HEK293 (cell line): ENCODE data around the gene RO60.
A peak's percentile ranks its signal among the peaks of the same experiment; 100 is the strongest.

Source experiments
- CTCF ChIA-PET: fragments of 350-600 bp; formaldehyde crosslinking; extraction: SDS; loops from one replicate; lab custom pipeline; 2021; ENCODE audit warnings: antibody characterized with exemption; lab: Yijun Ruan, JAX
- POLR2A ChIA-PET: fragments of 300-600 bp; formaldehyde crosslinking; extraction: SDS; loops from one replicate; lab custom pipeline; 2020; ENCODE audit warnings: antibody characterized with exemption, inconsistent platforms; lab: Yijun Ruan, JAX
- H3K27ac ChIP-seq: fragments of 200-500 bp; sonication (Bioruptor generic); 2 replicates; pipeline ENCODE4 v1.5.1; 2014; ENCODE audit warnings: low read depth, low read length, control low read depth, inconsistent platforms; ENCODE audit errors: extremely low read depth
- H3K36me3 ChIP-seq, 2 experiments: fragments of 200-500 bp in 1 of 2; sonication (Bioruptor generic) in 1 of 2; 1 replicate in 1 of 2; 2 replicates in 1 of 2; pipeline ENCODE4 v1.5.1; 2014 to 2017; ENCODE audit warnings: inconsistent platforms in 2 of 2, low read length in 2 of 2; ENCODE audit not compliant: control insufficient read depth in 2 of 2, insufficient read depth in 1 of 2
- H3K4me1 ChIP-seq: fragments of 200-500 bp; sonication (Bioruptor generic); 2 replicates; pipeline ENCODE4 v1.5.1; 2014; ENCODE audit warnings: mild to moderate bottlenecking, low read length, inconsistent platforms; ENCODE audit not compliant: control insufficient read depth, insufficient read depth
- H3K4me3 ChIP-seq: 2 replicates; pipeline ENCODE4 v1.5.1; 2011; ENCODE audit warnings: low read depth, mild to moderate bottlenecking, control low read depth, low read length, moderate library complexity
- H3K9me3 ChIP-seq: fragments of 200-500 bp; sonication (Bioruptor generic); 2 replicates; pipeline ENCODE4 v1.5.1; 2014; ENCODE audit warnings: low read depth, low read length, inconsistent platforms; ENCODE audit not compliant: control insufficient read depth, insufficient read depth
- CTCF ChIP-seq: fragments of 450-650 bp; formaldehyde crosslinking; IDR thresholded peaks from 2 replicates; pipeline ENCODE4 v1.5.1; 2016; ENCODE audit warnings: missing biosample characterization, missing genetic modification characterization
- IKZF3 ChIP-seq: fragments of 450-650 bp; IDR thresholded peaks from 2 replicates; pipeline ENCODE4 v1.5.0; 2018; ENCODE audit warnings: missing biosample characterization, mild to moderate bottlenecking, missing genetic modification characterization, moderate library complexity
- KLF10 ChIP-seq: fragments of 450-650 bp; IDR thresholded peaks from 2 replicates; pipeline ENCODE4 v1.5.1; 2018; ENCODE audit warnings: missing biosample characterization, mild to moderate bottlenecking, missing genetic modification characterization
- KLF17 ChIP-seq: fragments of 450-650 bp; formaldehyde crosslinking; IDR thresholded peaks from 2 replicates; pipeline ENCODE4 v1.5.1; 2016; ENCODE audit warnings: missing biosample characterization, missing genetic modification characterization
- ZBTB48 ChIP-seq: fragments of 450-650 bp; formaldehyde crosslinking; IDR thresholded peaks from 2 replicates; pipeline ENCODE4 v1.5.1; 2016; ENCODE audit warnings: missing biosample characterization, missing genetic modification characterization
- ZNF10 ChIP-seq: fragments of 450-650 bp; formaldehyde crosslinking; IDR thresholded peaks from 2 replicates; pipeline ENCODE4 v1.5.1; 2017; ENCODE audit warnings: missing biosample characterization, missing genetic modification characterization
- ZNF157 ChIP-seq: fragments of 450-650 bp; formaldehyde crosslinking; IDR thresholded peaks from 2 replicates; pipeline ENCODE4 v1.5.1; 2016; ENCODE audit warnings: missing biosample characterization, missing genetic modification characterization
- ZNF221 ChIP-seq: fragments of 450-650 bp; formaldehyde crosslinking; IDR thresholded peaks from 2 replicates; pipeline ENCODE4 v1.5.1; 2017; ENCODE audit warnings: missing biosample characterization, missing genetic modification characterization, borderline replicate concordance
- ZNF280C ChIP-seq: fragments of 450-650 bp; formaldehyde crosslinking; IDR thresholded peaks from 2 replicates; pipeline ENCODE4 v1.5.1; 2016; ENCODE audit warnings: missing biosample characterization, missing genetic modification characterization
- ZNF366 ChIP-seq: fragments of 450-650 bp; formaldehyde crosslinking; conservative IDR thresholded peaks from 2 replicates; pipeline ENCODE4 v1.5.1; 2016; ENCODE audit warnings: missing biosample characterization, missing genetic modification characterization
- ZNF416 ChIP-seq: fragments of 450-650 bp; formaldehyde crosslinking; IDR thresholded peaks from 2 replicates; pipeline ENCODE4 v1.5.1; 2016; ENCODE audit warnings: missing biosample characterization, missing genetic modification characterization
- ZNF513 ChIP-seq: fragments of 450-650 bp; IDR thresholded peaks from 2 replicates; pipeline ENCODE4 v1.5.1; 2018; ENCODE audit warnings: missing biosample characterization, missing genetic modification characterization
- ZNF529 ChIP-seq: fragments of 450-650 bp; formaldehyde crosslinking; IDR thresholded peaks from 2 replicates; pipeline ENCODE4 v1.5.1; 2017; ENCODE audit warnings: missing genetic modification characterization, missing biosample characterization; ENCODE audit not compliant: insufficient replicate concordance
- ZNF544 ChIP-seq: fragments of 450-650 bp; formaldehyde crosslinking; IDR thresholded peaks from 2 replicates; pipeline ENCODE4 v1.5.0; 2017; ENCODE audit warnings: missing biosample characterization, missing genetic modification characterization
- ZNF600 ChIP-seq: fragments of 450-650 bp; formaldehyde crosslinking; IDR thresholded peaks from 2 replicates; pipeline ENCODE4 v1.5.1; 2016; ENCODE audit warnings: missing biosample characterization, missing genetic modification characterization
- ZNF830 ChIP-seq: fragments of 450-650 bp; IDR thresholded peaks from 2 replicates; pipeline ENCODE4 v1.5.0; 2018; ENCODE audit warnings: missing biosample characterization, missing genetic modification characterization, low read depth, mild to moderate bottlenecking, moderate library complexity
- ZNF837 ChIP-seq: fragments of 450-650 bp; formaldehyde crosslinking; IDR thresholded peaks from 2 replicates; pipeline ENCODE4 v1.5.1; 2016; ENCODE audit warnings: missing biosample characterization, missing genetic modification characterization
- ZSCAN23 ChIP-seq: fragments of 450-650 bp; formaldehyde crosslinking; IDR thresholded peaks from 2 replicates; pipeline ENCODE4 v1.5.1; 2016; ENCODE audit warnings: missing biosample characterization, missing genetic modification characterization

The RO60 gene

GRCh38 chr1:193058529-193059281 lies 707 bp upstream of the RO60 start (continued):
- TF ChIP-seq ZNF416 = no peak
- no peak for TF ChIP-seq ZNF544 (tag by site-specific recombination)
- no peak for TF ChIP-seq ZNF157 (tag by site-specific recombination)
- peak; percentile 8; the same call in 1 of the 2 replicates for TF ChIP-seq CTCF (tag by site-specific recombination)

DNA sequence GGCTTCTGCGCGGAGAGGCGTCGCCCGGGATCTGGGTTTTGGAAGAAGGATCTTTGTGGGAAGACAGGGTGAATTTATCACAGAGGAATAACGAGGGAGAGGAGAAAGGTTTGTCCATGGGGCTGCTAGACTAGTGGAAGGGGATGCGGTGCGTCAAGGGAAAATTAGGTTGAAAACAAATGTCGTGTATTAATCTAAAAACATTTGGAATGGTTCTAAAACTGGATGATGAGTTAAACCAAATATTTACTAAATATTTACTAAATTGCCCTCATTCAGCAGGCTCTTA lies 647 bp downstream of the RO60 start:
- TF ChIP-seq IKZF3 (peak; percentile 81; the same call in 1 of the 2 replicates), ZNF366 (0 out of 2 replicates have a peak, but pooled peaks have one; percentile 12), ZBTB48 (no peak), ZNF280C (tag by site-specific recombination) (no peak)
- ChIA-PET CTCF (no interaction called here), POLR2A (interaction anchor here (0.9 kb wide), 1 partner anchor 45 kb away, joined by 3 read pairs; the partner anchor contains the start of gene GLRX2)
- H3K4me3 ChIP-seq = peak overlapping the region; percentile 100
- no peaks in the 10 kb centered on the region for H3K36me3 ChIP-seq
- no peaks in the 10 kb centered on the region for H3K4me1 ChIP-seq
- H3K9me3 ChIP-seq = no peaks in the 10 kb centered on the region
- peak overlapping the region; percentile 93 for H3K27ac ChIP-seq

- Histone ChIP-seq H3K4me1 (no peaks in the 10 kb centered on the region), H3K9me3 (no peaks in the 10 kb centered on the region), H3K27ac (peak overlapping the region; percentile 93), H3K36me3 (no peaks in the 10 kb centered on the region), H3K4me3 (peak overlapping the region; percentile 100)
- ChIA-PET POLR2A (interaction anchor here (0.9 kb wide), 1 partner anchor 45 kb away, joined by 3 read pairs; the partner anchor contains the start of gene GLRX2), CTCF (interaction anchor here (0.6 to 0.8 kb wide), 2 partner anchors 19 to 63 kb away, joined by 4 read pairs; no protein-coding TSS in a partner anchor)
- no peak for TF ChIP-seq IKZF3
- TF ChIP-seq KLF10 (tag by site-specific recombination) = 0 out of 2 replicates have a peak, but pooled peaks have one; percentile 28
- no peak for TF ChIP-seq ZNF221 (tag by site-specific recombination)
- no peak for TF ChIP-seq ZNF830 (tag by site-specific recombination)
- TF ChIP-seq ZSCAN23 (tag by site-specific recombination) = no peak
- no peak for TF ChIP-seq ZNF837 (tag by site-specific recombination)
These were observed 994 bp downstream of the RO60 start for GRCh38 chr1:193060406-193060805.

GRCh38 chr1:193060938-193061337 lies 1.5 kb downstream of the RO60 start:
- POLR2A ChIA-PET = interaction anchor here (0.9 kb wide), 1 partner anchor 44 kb away, joined by 3 read pairs; the partner anchor contains the start of gene GLRX2
- CTCF ChIA-PET = interaction anchor here (0.6 to 0.8 kb wide), 2 partner anchors 19 to 62 kb away, joined by 4 read pairs; no protein-coding TSS in a partner anchor
- no peaks in the 10 kb centered on the region for H3K4me1 ChIP-seq
- H3K9me3 ChIP-seq = no peaks in the 10 kb centered on the region
- H3K27ac ChIP-seq = no peak overlapping the region
- no peaks in the 10 kb centered on the region for H3K36me3 ChIP-seq
- no peak for TF ChIP-seq ZNF529 (tag by site-specific recombination)
- no peak for TF ChIP-seq KLF17 (tag by site-specific recombination)
- TF ChIP-seq ZNF10 (tag by site-specific recombination) = 0 out of 2 replicates have a peak, but pooled peaks have one; percentile 19
- 0 out of 2 replicates have a peak, but pooled peaks have one; percentile 15 for TF ChIP-seq ZNF513
- peak; percentile 30; the same call in 1 of the 2 replicates for TF ChIP-seq ZNF600 (tag by site-specific recombination)
- H3K4me3 ChIP-seq = peak overlapping the region; percentile 100
